Neural cell (in vitro differentiated cells): ENCODE measurements around the gene KCNIP4.

Experiments used
- CTCF ChIP-seq: fragments of 450-650 bp; IDR thresholded peaks from 2 replicates; pipeline ENCODE4 v1.5.1; 2014; ENCODE audit warnings: antibody characterized with exemption, mild to moderate bottlenecking, moderate library complexity; ENCODE audit not compliant: poor library complexity, severe bottlenecking
- EZH2 ChIP-seq: fragments of 200-600, 300-800 bp; shearing (Covaris generic), sonication (generic); IDR thresholded peaks from 2 replicates; pipeline ENCODE4 v1.6.1; 2014; ENCODE audit warnings: antibody characterized with exemption, low read length, borderline replicate concordance, mild to moderate bottlenecking; ENCODE audit not compliant: insufficient read depth, poor library complexity, severe bottlenecking
- MXI1 ChIP-seq: fragments of 450-650 bp; conservative IDR thresholded peaks from 2 replicates; pipeline ENCODE4 v1.6.1; 2014; ENCODE audit warnings: antibody characterized with exemption, mild to moderate bottlenecking; ENCODE audit not compliant: poor library complexity, severe bottlenecking
- POLR2AphosphoS5 ChIP-seq: IDR thresholded peaks from 2 replicates; pipeline ENCODE4 v1.6.1; 2012
- REST ChIP-seq: IDR thresholded peaks from 2 replicates; pipeline ENCODE4 v1.6.1; 2012; ENCODE audit warnings: borderline replicate concordance

GRCh38 chr4:21469438-21470300, 478.9 kb downstream of the KCNIP4 start:
- TF ChIP-seq CTCF (peak; percentile 81), EZH2 (no peak), POLR2AphosphoS5 (no peak), REST (no peak), MXI1 (no peak)
